ENCODE results near the gene EMC8.

DNA sequence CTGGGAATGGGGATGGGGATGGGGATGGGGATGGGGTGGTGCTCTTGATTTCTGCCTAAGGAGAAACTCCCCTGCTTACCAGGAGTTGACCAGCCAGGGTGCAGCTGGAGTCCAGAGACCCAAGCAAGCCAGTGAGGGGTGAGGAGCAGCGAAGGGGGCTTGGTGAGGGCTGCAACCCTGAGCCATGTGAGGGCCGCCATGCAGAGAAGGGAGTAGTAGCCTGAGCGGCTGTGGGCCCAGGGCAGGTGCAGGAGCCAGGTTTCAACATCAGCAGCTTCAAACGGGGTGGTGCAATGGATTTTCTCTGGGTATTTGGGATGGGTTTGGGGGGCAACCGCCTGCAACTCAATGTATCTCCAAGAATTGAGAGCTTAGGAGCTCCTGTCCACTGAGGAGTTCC is 35.4 kb upstream of the EMC8 start:
- TF ChIP-seq CREB1 (IDR thresholded peaks at IDR 0.05) = no peak
- no peak for TF ChIP-seq SRF (IDR thresholded peaks at IDR 0.05; ENCODE audit: low read depth, low read length)
- TF ChIP-seq, protein P1, sequence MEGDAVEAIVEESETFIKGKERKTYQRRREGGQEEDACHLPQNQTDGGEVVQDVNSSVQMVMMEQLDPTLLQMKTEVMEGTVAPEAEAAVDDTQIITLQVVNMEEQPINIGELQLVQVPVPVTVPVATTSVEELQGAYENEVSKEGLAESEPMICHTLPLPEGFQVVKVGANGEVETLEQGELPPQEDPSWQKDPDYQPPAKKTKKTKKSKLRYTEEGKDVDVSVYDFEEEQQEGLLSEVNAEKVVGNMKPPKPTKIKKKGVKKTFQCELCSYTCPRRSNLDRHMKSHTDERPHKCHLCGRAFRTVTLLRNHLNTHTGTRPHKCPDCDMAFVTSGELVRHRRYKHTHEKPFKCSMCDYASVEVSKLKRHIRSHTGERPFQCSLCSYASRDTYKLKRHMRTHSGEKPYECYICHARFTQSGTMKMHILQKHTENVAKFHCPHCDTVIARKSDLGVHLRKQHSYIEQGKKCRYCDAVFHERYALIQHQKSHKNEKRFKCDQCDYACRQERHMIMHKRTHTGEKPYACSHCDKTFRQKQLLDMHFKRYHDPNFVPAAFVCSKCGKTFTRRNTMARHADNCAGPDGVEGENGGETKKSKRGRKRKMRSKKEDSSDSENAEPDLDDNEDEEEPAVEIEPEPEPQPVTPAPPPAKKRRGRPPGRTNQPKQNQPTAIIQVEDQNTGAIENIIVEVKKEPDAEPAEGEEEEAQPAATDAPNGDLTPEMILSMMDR (IDR thresholded peaks at IDR 0.05; ENCODE audit: control extremely low read depth in 1 of 3, insufficient read depth in 1 of 3, low read depth in 1 of 3, low read length in 3 of 3) = no peak
- no peak for TF ChIP-seq EGR1 (IDR thresholded peaks at IDR 0.05; ENCODE audit: borderline replicate concordance, low read depth, low read length)
- no peak for TF ChIP-seq POLR2A (IDR thresholded peaks at IDR 0.05; ENCODE audit: control extremely low read depth in 1 of 2, low read depth in 2 of 2, low read length in 2 of 2)
- TF ChIP-seq EP300 (IDR thresholded peaks at IDR 0.05; ENCODE audit: borderline replicate concordance in 1 of 2, low read depth in 2 of 2, low read length in 2 of 2) = no peak

Measured in H1 (cell line).